GM21528 (cell line): ENCODE data around the gene SNN.

Source experiments
- ATAC-seq: cut with Tn5 transposase; IDR thresholded peaks from one replicate; pipeline ENCODE4 v1.9.1; 2021; ENCODE audit warnings: mild to moderate bottlenecking, moderate library complexity; ENCODE audit not compliant: unreplicated experiment, low FRiP score

SNN gene

GRCh38 chr16:11696266-11697012 lies 28.2 kb downstream of the SNN start:
- no peak for ATAC-seq

GRCh38 chr16:11697319-11697718 lies 29.1 kb downstream of the SNN start:
- ATAC-seq, result no peak

GRCh38 chr16:11698271-11698689 lies 30.0 kb downstream of the SNN start:
- ATAC-seq, result no peak

GRCh38 chr16:11699234-11699894 lies 31.1 kb downstream of the SNN start:
- no peak for ATAC-seq

- no peak for ATAC-seq
These were observed 32.2 kb downstream of the SNN start for GRCh38 chr16:11700264-11701029.

- no peak for ATAC-seq
These were observed 37.2 kb downstream of the SNN start for GRCh38 chr16:11705311-11706025.

- ATAC-seq, result no peak
These were observed 38.0 kb downstream of the SNN start for GRCh38 chr16:11706180-11706742.

- ATAC-seq, result no peak
These were observed 39.5 kb downstream of the SNN start for GRCh38 chr16:11707679-11708197.

- no peak for ATAC-seq
These were observed 40.2 kb downstream of the SNN start for GRCh38 chr16:11708421-11708820.

GRCh38 chr16:11711662-11712061 lies 43.4 kb downstream of the SNN start:
- no peak for ATAC-seq

- ATAC-seq, result no peak
These were observed 43.9 kb downstream of the SNN start for GRCh38 chr16:11712122-11712521.

- no peak for ATAC-seq
These were observed 47.1 kb downstream of the SNN start for GRCh38 chr16:11715246-11715947.

- ATAC-seq, result no peak
These were observed 48.1 kb downstream of the SNN start for GRCh38 chr16:11716336-11716735.

GRCh38 chr16:11717811-11718210 lies 49.6 kb downstream of the SNN start:
- ATAC-seq, result no peak

GRCh38 chr16:11719171-11719570 lies 50.9 kb downstream of the SNN start:
- ATAC-seq, result no peak

GRCh38 chr16:11719762-11720161 lies 51.5 kb downstream of the SNN start:
- ATAC-seq, result no peak

GRCh38 chr16:11721781-11722467 lies 53.7 kb downstream of the SNN start:
- ATAC-seq, result no peak

- ATAC-seq, result no peak
These were observed 54.2 kb downstream of the SNN start for GRCh38 chr16:11722468-11722808.

- no peak for ATAC-seq
These were observed 57.2 kb downstream of the SNN start for GRCh38 chr16:11725457-11725856.
